HG03469 (cell line): ENCODE measurements around the gene REEP3.
A peak's percentile ranks its signal among the peaks of the same experiment; 100 is the strongest.
"Not testable (repeated sequence)": the region's sequence is repeated elsewhere in the genome, so short reads cannot be mapped to it uniquely, and the experiment has no call there.

ENCODE experiments used
- ATAC-seq: cut with Tn5 transposase; IDR thresholded peaks from one replicate; pipeline ENCODE4 v1.9.1; 2021; ENCODE audit warnings: mild to moderate bottlenecking, moderate library complexity, moderate number of reproducible peaks; ENCODE audit not compliant: unreplicated experiment

Gene REEP3

DNA sequence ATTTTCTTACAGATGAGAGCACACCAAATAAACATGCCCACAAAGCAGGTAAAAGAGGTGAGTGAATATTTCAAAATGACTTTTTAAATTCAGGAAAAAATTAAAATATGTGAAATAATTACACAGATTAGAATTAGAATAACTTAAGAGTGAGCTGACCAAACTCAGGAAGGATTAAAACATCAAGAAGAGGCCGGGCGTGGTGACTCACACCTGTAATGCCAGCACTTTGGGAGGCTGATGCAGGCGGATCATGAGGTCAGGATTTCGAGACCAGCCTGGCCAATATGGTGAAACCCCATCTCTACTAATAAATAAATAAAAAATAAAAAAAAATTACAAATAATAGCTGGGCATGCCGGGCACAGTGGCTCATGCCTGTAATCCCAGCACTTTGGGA lies 140.1 kb downstream of the REEP3 start:
- no peak for ATAC-seq

DNA sequence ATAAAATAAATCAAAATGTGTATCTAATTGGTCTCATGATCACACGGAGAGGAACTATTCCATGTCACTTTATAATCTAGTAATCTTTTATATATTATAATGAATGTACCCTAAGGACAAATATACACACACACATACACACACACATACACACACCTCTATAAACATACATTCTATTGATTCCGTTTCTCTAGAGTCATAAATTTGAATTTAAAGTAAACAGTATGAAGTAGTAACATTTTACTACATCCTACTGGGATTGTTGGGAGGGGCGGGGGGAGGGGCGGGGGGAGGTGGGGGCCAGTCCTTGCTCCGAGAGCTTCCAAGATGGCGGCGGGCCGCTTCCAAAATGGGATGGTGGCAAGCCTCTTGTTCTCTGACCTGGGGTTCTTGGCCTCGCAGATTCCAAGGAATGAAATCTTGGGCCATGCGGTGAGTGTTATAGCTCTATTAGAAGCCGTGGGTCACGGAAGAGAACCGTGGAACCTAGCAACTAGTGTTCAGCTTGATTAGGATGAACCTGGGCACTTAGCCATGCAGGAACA lies 143.2 kb downstream of the REEP3 start:
- ATAC-seq = no peak

DNA sequence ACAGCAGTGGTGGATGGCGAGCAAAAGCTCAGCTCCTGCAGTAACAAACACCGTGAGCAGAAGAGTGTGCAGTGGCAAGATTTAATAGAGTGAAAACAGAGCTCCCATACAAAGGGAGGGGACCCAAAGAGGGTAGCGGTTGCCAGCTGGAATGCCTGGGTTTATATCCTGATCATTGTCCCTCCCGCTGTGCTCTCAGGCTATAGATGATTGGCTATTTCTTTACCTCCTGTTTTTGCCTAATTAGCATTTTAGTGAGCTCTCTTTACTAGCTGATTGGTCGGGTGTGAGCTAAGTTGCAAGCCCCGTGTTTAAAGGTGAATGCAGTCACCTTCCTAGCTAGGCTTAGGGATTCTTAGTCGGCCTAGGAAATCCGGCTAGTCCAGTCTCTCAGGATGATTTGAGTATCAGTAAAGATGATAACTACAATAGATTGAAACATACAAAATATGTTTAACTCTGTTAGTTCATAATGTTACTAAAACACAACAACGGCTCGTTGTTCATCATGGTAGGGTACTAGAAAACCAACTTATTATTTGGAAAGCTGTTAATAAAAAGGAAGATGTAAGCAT lies 143.9 kb downstream of the REEP3 start:
- ATAC-seq = not testable (repeated sequence)

DNA sequence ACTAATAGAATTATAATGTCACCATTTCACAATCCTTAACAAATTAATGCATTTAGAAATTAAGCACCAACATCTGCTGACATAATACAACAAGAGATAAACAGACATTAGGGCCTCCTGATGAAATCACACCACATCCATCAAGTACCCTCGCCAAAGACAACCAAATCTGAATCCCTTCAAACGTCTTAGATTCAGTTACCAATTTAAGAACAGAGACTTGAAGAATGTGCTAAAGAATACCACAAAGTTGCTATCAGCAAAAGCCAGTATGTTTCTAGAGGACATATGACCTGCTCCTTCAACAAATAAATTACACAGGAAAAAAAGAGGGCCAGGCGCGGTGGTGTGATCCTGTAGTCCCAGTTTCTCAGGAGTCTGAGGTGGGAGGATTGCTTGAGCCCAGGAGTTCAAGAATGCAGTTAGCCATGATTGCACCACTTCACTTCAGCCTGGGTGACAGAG lies 144.5 kb downstream of the REEP3 start:
- ATAC-seq = no peak

DNA sequence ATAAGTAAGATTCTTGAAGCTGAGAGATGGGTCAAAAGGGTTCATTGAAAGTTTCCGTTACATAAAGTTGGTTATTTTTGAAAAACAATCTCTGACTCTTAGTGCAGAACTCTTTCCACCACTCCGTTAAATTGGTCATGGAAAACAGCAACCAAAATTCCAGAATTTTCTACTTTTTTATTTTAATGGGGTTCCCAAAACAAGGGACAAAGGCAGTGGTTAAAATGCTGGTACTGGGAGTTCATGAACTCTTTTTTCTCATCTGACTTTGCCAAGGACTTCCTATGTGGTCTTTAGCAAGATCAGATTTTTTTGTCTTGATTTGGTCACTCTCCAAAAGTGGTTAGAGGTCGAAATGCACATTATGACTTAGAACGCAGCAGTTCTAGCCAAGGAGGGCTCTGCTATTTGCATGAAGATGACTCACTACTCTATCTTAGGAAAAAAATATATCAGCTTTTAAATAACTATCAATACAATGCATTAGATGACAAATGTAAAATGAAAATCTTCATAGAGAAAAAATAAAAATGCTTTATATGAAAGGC lies 145.7 kb downstream of the REEP3 start:
- ATAC-seq = peak; percentile 92

DNA sequence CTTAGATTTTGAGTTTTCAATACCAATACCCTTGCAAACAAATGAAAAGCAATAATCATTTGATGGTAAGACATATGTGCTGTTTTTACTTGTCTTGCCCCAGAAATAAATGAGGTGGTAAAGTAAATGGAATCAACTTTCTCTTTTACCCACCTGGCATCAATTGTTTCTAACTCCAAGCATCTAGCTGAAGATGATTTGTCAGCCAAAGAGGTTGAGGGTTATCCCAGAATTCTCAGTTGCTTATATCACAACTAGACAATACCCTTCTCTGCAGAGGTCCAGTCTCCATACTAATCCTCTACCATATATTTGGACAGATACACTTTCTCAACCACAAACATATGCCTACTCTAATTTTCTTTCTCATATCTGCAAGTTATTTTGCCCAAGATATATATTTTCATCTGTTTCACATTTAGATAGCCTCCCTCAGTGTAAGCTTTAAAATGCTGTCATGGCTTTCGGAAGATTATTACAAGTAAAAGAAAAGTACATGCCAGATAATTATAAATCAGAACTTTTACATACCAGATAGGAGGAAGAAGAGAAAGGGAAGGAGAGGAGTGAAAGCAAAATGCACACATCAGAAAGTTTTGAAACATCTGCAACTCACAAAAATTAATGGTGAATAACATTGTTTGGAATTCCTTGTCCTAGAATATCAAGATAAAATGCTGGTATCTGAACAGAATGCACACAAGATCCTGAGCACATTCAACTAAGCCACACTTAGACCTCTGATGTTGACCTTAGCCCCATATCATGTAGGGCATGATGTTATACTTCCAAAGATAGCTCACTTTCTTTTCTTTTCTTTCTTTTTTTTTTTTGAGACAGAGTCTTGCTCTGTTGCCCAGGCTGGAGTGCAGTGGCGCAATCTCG lies 146.6 kb downstream of the REEP3 start:
- ATAC-seq = no peak

DNA sequence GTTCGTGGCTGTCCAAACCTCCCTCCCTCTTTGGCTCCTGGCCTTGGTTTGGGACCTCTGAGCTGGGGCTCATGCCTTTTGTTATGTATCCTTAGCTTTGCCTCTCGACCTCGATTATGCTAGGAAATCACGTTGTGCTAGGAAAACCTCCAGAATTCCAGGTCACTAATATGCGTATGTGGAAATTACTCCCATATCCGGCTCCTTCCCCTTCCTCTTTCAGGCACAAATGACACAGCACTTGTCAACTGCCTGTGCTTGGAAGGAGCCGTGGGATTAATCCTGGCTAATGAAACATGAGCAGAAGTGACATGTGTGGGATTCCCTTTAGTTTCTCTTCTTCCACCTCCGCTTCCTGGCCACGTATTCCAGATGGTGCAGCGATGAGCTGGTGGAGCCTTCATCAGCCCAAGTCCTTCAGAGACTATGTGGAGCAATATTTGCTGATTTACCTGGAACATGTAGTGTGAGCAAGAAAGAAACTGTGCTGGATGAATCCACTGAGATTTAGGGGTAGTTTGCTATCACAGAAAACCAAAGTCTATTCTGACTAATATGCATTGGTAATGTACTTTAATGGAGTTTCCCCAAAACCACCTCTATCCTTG lies 149.2 kb downstream of the REEP3 start:
- peak; percentile 37 for ATAC-seq

DNA sequence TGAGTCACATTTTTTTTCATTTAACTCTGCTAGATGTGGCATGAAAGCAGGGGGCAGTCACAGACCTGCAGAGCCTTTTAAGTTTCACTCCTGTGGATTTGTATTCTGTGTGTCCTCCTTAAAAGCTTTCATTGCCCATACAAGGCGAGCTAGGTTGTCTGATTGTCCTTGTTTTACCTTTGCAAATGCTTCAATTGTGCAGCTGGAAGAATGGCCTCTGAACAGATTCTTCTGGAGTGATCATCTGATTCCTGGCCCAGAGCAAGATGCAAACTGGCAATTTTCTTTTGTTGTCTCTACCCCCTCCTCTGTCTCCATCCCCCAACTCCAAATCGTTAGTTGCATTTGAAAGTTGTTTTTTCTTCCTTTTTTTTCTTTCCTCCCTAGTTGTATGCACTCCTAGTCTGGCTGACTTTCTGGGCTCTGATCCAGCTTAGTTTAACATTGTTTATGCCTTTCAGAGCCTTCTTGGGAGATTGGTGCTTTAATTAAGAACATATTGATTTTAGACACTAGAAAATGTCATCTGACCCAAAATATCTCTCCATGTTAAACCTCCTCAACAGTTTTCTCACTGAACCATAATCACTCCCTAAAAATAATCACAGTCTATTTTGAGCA lies 150.2 kb downstream of the REEP3 start:
- ATAC-seq = no peak

DNA sequence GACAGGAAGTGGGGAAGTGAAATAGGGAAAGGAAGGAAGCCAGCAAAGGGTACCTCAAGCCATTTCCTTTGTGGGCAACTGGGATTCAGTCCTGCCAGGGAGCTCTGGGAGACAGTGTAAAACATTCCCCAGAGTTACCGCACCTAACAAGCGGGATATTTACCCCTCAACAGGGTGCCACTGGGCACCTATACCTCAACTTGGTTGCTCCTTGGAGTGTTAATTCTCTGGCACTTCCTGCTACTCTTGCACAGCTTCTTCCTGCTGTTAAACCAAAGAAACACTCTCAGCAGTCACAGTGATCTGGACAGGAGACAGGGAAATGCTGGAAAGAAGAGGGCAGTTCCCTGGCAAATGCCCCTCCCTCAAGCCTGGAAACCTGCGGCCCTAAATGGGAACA lies 151.3 kb downstream of the REEP3 start:
- no peak for ATAC-seq

DNA sequence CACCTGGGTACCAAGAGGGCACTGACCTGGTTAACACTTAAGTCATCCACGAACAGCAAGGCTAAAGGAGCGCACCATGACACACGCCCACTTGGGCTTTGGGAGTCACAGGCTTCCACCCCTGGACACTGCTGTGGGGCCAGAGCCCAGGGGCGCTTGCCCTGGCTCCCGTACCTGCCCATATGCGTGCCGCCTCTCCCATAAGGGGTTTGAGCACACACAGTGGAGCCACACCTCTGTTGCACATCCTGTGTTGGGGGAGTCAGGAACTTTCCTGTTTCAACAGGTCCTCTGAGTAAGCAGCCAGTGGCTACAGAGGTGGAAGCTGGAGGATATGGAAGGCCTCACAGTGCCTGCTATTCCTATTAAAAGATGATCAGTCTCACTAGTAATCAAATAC lies 152.0 kb downstream of the REEP3 start:
- no peak for ATAC-seq

DNA sequence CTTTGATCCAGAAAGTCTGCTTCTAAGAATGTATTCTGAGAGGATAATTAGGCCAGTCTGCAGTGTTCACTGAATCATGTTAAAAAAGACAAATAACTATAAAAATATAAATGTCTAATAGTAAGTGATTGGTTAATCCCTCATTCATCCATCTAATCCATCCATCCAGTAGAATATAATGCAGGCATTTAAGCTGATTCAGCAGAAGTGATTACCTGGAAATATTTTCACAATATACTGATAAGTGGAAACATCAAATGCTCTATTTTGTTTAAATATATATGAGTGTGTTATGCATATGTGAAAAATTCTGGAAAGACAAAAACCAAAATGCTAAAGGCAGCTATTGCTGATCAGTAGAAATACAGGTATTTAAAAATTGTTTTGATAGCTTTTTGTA lies 152.6 kb downstream of the REEP3 start:
- no peak for ATAC-seq
